ENCODE results near the gene RPL12.

DNA sequence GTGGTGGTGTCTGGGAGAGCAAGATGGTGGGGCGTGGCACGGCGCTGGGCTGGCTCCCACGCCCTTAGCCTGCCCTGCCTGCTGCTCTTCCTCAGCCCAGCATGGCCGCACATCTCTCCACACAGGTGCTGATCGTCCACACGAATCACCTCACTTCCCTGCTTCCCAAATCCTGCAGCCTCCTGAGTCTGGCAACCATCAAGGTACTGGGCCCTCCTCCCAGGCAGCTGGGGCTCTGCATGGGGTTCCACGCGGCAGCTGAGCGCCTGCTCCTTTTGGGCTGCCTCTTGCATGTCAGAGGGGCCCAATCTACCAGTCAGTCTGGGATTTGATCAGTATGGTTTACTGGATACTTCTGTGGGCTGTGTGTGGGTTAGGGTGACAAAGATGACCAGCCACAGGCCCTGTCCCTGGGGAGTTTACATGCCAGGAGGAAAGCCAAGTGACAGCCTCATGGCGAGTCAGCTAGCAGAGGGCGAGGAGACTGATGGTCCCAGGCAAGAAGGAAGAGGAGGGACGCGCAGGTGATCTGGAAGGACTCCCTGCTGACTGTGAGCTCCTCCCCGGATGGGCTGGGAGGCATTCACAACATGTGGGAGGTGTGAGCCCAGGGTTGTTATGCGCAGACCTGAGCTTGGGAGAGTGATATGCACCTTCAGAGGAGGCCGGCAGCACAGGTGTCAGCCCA lies 6.1 kb upstream of the RPL12 start:
- TF ChIP-seq, protein P1, sequence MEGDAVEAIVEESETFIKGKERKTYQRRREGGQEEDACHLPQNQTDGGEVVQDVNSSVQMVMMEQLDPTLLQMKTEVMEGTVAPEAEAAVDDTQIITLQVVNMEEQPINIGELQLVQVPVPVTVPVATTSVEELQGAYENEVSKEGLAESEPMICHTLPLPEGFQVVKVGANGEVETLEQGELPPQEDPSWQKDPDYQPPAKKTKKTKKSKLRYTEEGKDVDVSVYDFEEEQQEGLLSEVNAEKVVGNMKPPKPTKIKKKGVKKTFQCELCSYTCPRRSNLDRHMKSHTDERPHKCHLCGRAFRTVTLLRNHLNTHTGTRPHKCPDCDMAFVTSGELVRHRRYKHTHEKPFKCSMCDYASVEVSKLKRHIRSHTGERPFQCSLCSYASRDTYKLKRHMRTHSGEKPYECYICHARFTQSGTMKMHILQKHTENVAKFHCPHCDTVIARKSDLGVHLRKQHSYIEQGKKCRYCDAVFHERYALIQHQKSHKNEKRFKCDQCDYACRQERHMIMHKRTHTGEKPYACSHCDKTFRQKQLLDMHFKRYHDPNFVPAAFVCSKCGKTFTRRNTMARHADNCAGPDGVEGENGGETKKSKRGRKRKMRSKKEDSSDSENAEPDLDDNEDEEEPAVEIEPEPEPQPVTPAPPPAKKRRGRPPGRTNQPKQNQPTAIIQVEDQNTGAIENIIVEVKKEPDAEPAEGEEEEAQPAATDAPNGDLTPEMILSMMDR (IDR thresholded peaks at IDR 0.05; ENCODE audit: borderline replicate concordance, extremely low read depth, low read length, poor library complexity, severe bottlenecking) = no peak
- no peak for TF ChIP-seq EZH2 (IDR thresholded peaks at IDR 0.05; ENCODE audit: borderline replicate concordance, low read depth, low read length, severe bottlenecking)
